Testis (tissue), 2 donors: ENCODE results near the gene RAI1.

Experiments
- CTCF ChIP-seq, 3 experiments: fragments of 450-650 bp in 2 of 3; fragments of 200-600 bp in 1 of 3; sonication (generic) in 1 of 3; IDR thresholded peaks; one replicate each; pipeline ENCODE4 v1.5.1; 2016 to 2019; ENCODE audit warnings: antibody characterized with exemption in 3 of 3, mild to moderate bottlenecking in 2 of 3, moderate library complexity in 1 of 3
- POLR2A ChIP-seq: fragments of 450-650 bp; IDR thresholded peaks from one replicate; pipeline ENCODE4 v1.6.1; 2017; ENCODE audit warnings: antibody characterized with exemption, mild to moderate bottlenecking, moderate library complexity

- TF ChIP-seq POLR2A (no peak), CTCF (IDR thresholded peaks at IDR 0.05) (no peak)
Measured at GRCh38 chr17:17706140-17707060, 25.1 kb downstream of the RAI1 start.
